K562 (cell line): Measurements from ENCODE around the gene ENTPD3. TPM values are rescaled to one million over a fixed set of nuclear protein-coding genes. Genes with fewer than 3 reads are reported as not detected.
A peak's percentile ranks its signal among the peaks of the same experiment; 100 is the strongest.

Experiments
- BHLHE40 ChIP-seq: IDR thresholded peaks from 2 replicates; pipeline ENCODE4 v1.6.1; 2011; ENCODE audit warnings: low read length, improper control_type of control experiment
- CTBP1 ChIP-seq: fragments of 450-650 bp; IDR thresholded peaks from 2 replicates; pipeline ENCODE4 v1.6.1; 2016; ENCODE audit warnings: borderline replicate concordance
- EP400 ChIP-seq: fragments of 450-650 bp; IDR thresholded peaks from 2 replicates; pipeline ENCODE4 v1.6.1; 2017; ENCODE audit warnings: antibody characterized with exemption, mild to moderate bottlenecking, moderate library complexity
- EWSR1 ChIP-seq: fragments of 450-650 bp; IDR thresholded peaks from 2 replicates; pipeline ENCODE4 v1.6.1; 2018; ENCODE audit warnings: borderline replicate concordance, mild to moderate bottlenecking, low read depth, moderate library complexity; ENCODE audit not compliant: partially characterized antibody
- FOS ChIP-seq: IDR thresholded peaks from 3 replicates; pipeline ENCODE4 v1.6.1; 2011; ENCODE audit not compliant: insufficient read length; ENCODE audit errors: extremely low read depth
- FOSL1 ChIP-seq: fragments of 200-800 bp; sonication (Bioruptor generic); conservative IDR thresholded peaks from 2 replicates; pipeline ENCODE4 v1.6.1; 2016; ENCODE audit warnings: missing genetic modification characterization, missing compliant biosample characterization
- HNRNPL ChIP-seq: fragments of 200-400 bp; formaldehyde crosslinking; IDR thresholded peaks from 2 replicates; pipeline ENCODE4 v1.6.1; 2017; ENCODE audit warnings: low read depth, mild to moderate bottlenecking, low read length
- HNRNPLL ChIP-seq: fragments of 200-400 bp; formaldehyde crosslinking; IDR thresholded peaks from 2 replicates; pipeline ENCODE4 v1.6.1; 2017; ENCODE audit warnings: low read length, low read depth, mild to moderate bottlenecking; ENCODE audit not compliant: poor library complexity, severe bottlenecking
- IRF1 ChIP-seq: sonication (generic); formaldehyde crosslinking; IDR thresholded peaks from 2 replicates; pipeline ENCODE4 v1.8.0; 2022; ENCODE audit warnings: missing genetic modification reagents, mild to moderate bottlenecking, borderline replicate concordance
- JUND ChIP-seq, 2 experiments: IDR thresholded peaks; 2 replicates in 1 of 2; 3 replicates in 1 of 2; pipeline ENCODE4 v1.6.1; 2011; ENCODE audit warnings: borderline replicate concordance in 2 of 2, low read depth in 2 of 2, low read length in 2 of 2, improper control_type of control experiment in 1 of 2, missing biosample characterization in 1 of 2, missing genetic modification characterization in 1 of 2, missing genetic modification reagents in 1 of 2
- LEF1 ChIP-seq: fragments of 450-650 bp; IDR thresholded peaks from 2 replicates; pipeline ENCODE4 v1.6.1; 2016; ENCODE audit warnings: mild to moderate bottlenecking
- MTA1 ChIP-seq: fragments of 450-650 bp; IDR thresholded peaks from 2 replicates; pipeline ENCODE4 v1.6.1; 2017; ENCODE audit warnings: borderline replicate concordance
- MYC ChIP-seq, 2 experiments: fragments of 250-450 bp in 1 of 2; sonication (Bioruptor Pico) in 1 of 2; IDR thresholded peaks; 2 replicates each; pipeline versions ENCODE4 v1.5.1 to v1.6.1; 2012 to 2021; ENCODE audit warnings: low read depth in 2 of 2, borderline replicate concordance in 1 of 2, improper control_type of control experiment in 1 of 2, low read length in 1 of 2, mild to moderate bottlenecking in 1 of 2, moderate library complexity in 1 of 2
- POLR2A ChIP-seq: fragments of 450-650 bp; conservative IDR thresholded peaks from 2 replicates; pipeline ENCODE4 v1.6.1; 2016
- RHOXF2B ChIP-seq: fragments of 250-450 bp; sonication (Bioruptor Pico); conservative IDR thresholded peaks from 2 replicates; pipeline ENCODE4 v1.5.1; 2021
- XRCC4 ChIP-seq: IDR thresholded peaks from one replicate; pipeline ENCODE4 v1.6.1; 2011; ENCODE audit not compliant: insufficient read depth, insufficient read length; ENCODE audit errors: extremely low read depth
- ZBTB1 ChIP-seq: sonication (generic); formaldehyde crosslinking; IDR thresholded peaks from 2 replicates; pipeline ENCODE4 v1.8.1; 2023; ENCODE audit warnings: missing genetic modification reagents, low read depth, mild to moderate bottlenecking, borderline replicate concordance
- ZNF134 ChIP-seq: fragments of 250-450 bp; sonication (Bioruptor Pico); conservative IDR thresholded peaks from 2 replicates; pipeline ENCODE4 v1.4.0; 2020
- ZNF395 ChIP-seq: fragments of 200-800 bp; sonication (Bioruptor generic); IDR thresholded peaks from 2 replicates; pipeline ENCODE4 v1.6.1; 2017; ENCODE audit warnings: missing genetic modification characterization, missing compliant biosample characterization
- ZNF586 ChIP-seq: fragments of 450-650 bp; formaldehyde crosslinking; conservative IDR thresholded peaks from 2 replicates; pipeline ENCODE4 v1.4.0; 2020; ENCODE audit warnings: mild to moderate bottlenecking, moderate library complexity
- polyA plus RNA-seq, 8 experiments: library from polyadenylated mRNA; depleted of rRNA in 4 of 8; stranded (reverse) in 5 of 8; unstranded in 3 of 8; fragments of >200 nt; fragmentation: Nextera tagmentation in 2 of 8; fragmentation: Illumina TruSeq in 1 of 8; extraction: Ambion mirVana in 2 of 8; extraction: Trizol in 1 of 8; gene quantifications; 2 replicates each; pipeline versions ENCODE4 v1.2.1 to v1.2.3, GENCODE V29; 2011 to 2014; ENCODE audit warnings: inconsistent platforms in 1 of 8, missing spikeins in 1 of 8
- total RNA-seq, 7 experiments: library from RNA; depleted of rRNA in 6 of 7; stranded (reverse); fragments of >200 nt in 6 of 7; fragmentation: Illumina TruSeq in 2 of 7; extraction: Trizol in 2 of 7; gene quantifications; 2 replicates each; pipeline versions ENCODE4 v1.2.1 to v1.2.3, GENCODE V29; 2011 to 2021; ENCODE audit warnings: low replicate concordance in 1 of 7
- TF ChIP-seq, protein P1 (sequence below): fragments of 250-450 bp; sonication (Bioruptor Pico); IDR thresholded peaks from 2 replicates; pipeline ENCODE4 v1.8.0; 2022; ENCODE audit warnings: inconsistent platforms, mild to moderate bottlenecking, moderate library complexity, borderline replicate concordance
- TF ChIP-seq, protein P2 (sequence below), 2 experiments: fragments of 450-650 bp in 1 of 2; sonication (generic) in 1 of 2; formaldehyde crosslinking; conservative IDR thresholded peaks; 2 replicates each; pipeline versions ENCODE4 v1.4.0 to v1.8.1; 2020 to 2022; ENCODE audit warnings: mild to moderate bottlenecking in 1 of 2, missing genetic modification reagents in 1 of 2

The ENTPD3 gene
- total and polyA plus RNA-seq, 9 of the 15 experiments (the other 6 are each of a cell fraction or from before 2014, with no cell fraction given), result 0.23 to 2.1 (median 0.58) TPM

DNA sequence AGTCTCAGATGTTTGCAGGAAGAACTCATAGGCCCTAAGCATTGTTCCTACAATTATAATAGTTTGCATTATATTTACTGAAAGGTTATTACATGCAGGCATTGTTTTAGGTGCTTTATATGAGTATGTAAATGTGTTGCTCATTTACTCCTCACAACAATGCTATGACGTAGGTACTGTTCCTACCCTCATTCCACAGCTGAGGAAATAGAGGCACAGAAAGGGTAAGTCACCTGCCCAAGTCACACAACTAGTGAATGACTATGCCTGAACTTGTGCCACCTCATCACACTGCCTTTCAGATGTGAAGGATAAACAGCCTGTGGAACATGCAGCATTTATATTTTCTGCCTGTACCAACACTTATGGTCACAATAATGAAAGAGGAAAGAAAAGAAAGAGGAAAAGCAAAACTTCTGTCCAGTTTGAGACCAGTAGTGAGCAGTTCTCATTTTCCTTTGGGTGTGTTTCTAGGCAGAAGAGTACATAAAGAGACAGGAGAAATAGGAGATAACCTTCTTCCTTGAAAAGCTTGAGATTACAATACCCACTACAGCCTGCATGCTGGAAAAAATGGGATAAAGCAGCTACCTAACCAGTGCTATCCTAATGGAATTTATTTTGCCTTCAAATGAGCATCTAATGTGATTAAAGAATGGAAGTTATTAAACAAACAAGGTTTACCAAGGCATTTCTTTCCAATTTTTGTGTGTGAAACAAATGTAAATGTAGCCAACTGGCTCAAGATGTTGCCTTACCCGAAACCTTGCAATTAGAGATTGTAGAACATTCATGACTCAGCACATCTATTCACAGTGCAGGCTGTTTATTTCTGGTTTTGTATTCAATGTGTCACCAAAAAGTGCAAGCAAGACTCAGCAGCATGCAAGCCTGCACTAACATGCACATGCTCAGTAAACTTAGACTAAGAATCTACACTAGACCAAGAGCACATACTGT is 20.5 kb upstream of the ENTPD3 start (continued):
- TF ChIP-seq EWSR1 (no peak), JUND (IDR thresholded peaks at IDR 0.05; ENCODE audit: borderline replicate concordance, low read depth, low read length) (peak; percentile 48; the same call in 1 of the 2 replicates), JUND (tag; IDR thresholded peaks at IDR 0.05; ENCODE audit: borderline replicate concordance, low read depth, low read length) (peak; percentile 75), ZNF586 (CRISPR knock-in tag) (no peak), LEF1 (peak; percentile 79), BHLHE40 (no peak), FOS (no peak), FOSL1 (tag) (peak; percentile 68), HNRNPLL (no peak), EP400 (no peak; the same call in 1 of the 2 replicates), ZNF134 (CRISPR knock-in tag) (no peak), IRF1 (no peak), ZNF395 (CRISPR knock-in tag) (no peak), MYC (IDR thresholded peaks at IDR 0.05; ENCODE audit: low read depth, low read length) (peak; percentile 37; the same call in 1 of the 2 replicates), MYC (CRISPR knock-in tag; IDR thresholded peaks at IDR 0.05; ENCODE audit: borderline replicate concordance, low read depth) (no peak), HNRNPL (no peak), RHOXF2B (no peak), CTBP1 (0 out of 2 replicates have a peak, but pooled peaks have one; percentile 8), ZBTB1 (no peak), XRCC4 (no peak), POLR2A (no peak), MTA1 (no peak)
- TF ChIP-seq, protein P1, sequence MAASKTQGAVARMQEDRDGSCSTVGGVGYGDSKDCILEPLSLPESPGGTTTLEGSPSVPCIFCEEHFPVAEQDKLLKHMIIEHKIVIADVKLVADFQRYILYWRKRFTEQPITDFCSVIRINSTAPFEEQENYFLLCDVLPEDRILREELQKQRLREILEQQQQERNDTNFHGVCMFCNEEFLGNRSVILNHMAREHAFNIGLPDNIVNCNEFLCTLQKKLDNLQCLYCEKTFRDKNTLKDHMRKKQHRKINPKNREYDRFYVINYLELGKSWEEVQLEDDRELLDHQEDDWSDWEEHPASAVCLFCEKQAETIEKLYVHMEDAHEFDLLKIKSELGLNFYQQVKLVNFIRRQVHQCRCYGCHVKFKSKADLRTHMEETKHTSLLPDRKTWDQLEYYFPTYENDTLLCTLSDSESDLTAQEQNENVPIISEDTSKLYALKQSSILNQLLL (CRISPR knock-in tag), result no peak
- TF ChIP-seq, protein P2, sequence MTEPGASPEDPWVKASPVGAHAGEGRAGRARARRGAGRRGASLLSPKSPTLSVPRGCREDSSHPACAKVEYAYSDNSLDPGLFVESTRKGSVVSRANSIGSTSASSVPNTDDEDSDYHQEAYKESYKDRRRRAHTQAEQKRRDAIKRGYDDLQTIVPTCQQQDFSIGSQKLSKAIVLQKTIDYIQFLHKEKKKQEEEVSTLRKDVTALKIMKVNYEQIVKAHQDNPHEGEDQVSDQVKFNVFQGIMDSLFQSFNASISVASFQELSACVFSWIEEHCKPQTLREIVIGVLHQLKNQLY (CRISPR knock-in tag; conservative IDR thresholded peaks at IDR 0.05), result no peak
